A673 (cell line): ENCODE results near the gene ALDH3B2.

Experiments used
- EZH2 ChIP-seq: fragments of 200-600 bp; sonication (generic); IDR thresholded peaks from 2 replicates; pipeline ENCODE4 v1.6.1; 2017; ENCODE audit warnings: borderline replicate concordance, low read depth, mild to moderate bottlenecking, mixed read lengths, antibody characterized with exemption, low read length; ENCODE audit not compliant: poor library complexity, severe bottlenecking
- TF ChIP-seq, protein P1 (sequence below): fragments of 300-800, 200-600 bp; sonication (generic); conservative IDR thresholded peaks from 2 replicates; pipeline ENCODE4 v1.5.1; 2017; ENCODE audit warnings: low read depth, mild to moderate bottlenecking, antibody characterized with exemption, low read length, moderate library complexity, mixed read lengths

GRCh38 chr11:67635231-67635521 is 39.2 kb downstream of the ALDH3B2 start:
- TF ChIP-seq, protein P1, sequence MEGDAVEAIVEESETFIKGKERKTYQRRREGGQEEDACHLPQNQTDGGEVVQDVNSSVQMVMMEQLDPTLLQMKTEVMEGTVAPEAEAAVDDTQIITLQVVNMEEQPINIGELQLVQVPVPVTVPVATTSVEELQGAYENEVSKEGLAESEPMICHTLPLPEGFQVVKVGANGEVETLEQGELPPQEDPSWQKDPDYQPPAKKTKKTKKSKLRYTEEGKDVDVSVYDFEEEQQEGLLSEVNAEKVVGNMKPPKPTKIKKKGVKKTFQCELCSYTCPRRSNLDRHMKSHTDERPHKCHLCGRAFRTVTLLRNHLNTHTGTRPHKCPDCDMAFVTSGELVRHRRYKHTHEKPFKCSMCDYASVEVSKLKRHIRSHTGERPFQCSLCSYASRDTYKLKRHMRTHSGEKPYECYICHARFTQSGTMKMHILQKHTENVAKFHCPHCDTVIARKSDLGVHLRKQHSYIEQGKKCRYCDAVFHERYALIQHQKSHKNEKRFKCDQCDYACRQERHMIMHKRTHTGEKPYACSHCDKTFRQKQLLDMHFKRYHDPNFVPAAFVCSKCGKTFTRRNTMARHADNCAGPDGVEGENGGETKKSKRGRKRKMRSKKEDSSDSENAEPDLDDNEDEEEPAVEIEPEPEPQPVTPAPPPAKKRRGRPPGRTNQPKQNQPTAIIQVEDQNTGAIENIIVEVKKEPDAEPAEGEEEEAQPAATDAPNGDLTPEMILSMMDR = no peak
- no peak for TF ChIP-seq EZH2
